ENCODE results near the gene CACTIN. TPM values are rescaled to one million over a fixed set of nuclear protein-coding genes. Genes with fewer than 3 reads are reported as not detected.
"Not testable (repeated sequence)": the region's sequence is repeated elsewhere in the genome, so short reads cannot be mapped to it uniquely, and the experiment has no call there.

CACTIN gene
- total and polyA plus RNA-seq, 5 donors from 2014 or later: 2.9 to 32.7 (median 9.1) TPM

- no peak for ATAC-seq (ENCODE audit: low read depth in 2 of 2)
- H3K9me3 Mint-ChIP-seq: peaks cover 0 to 1% (median 0%) of the 10 kb centered on the region in 7 donors
- Histone ChIP-seq H3K4me3 (ENCODE audit: low read depth, low read length) (no peak overlapping the region), H3K9me3 (ENCODE audit: control insufficient read depth in 2 of 2, low read length in 2 of 2) (no peaks in the 10 kb centered on the region), H3K27me3 (ENCODE audit: control insufficient read depth, insufficient read depth, low read length) (no peaks in the 10 kb centered on the region), H3K27ac (ENCODE audit: insufficient read depth, low read length, poor library complexity, severe bottlenecking) (no peak overlapping the region), H3K4me1 (ENCODE audit: control insufficient read depth, insufficient read depth, low read length, poor library complexity, severe bottlenecking) (peaks cover 10% of the 10 kb centered on the region), H3K36me3 (ENCODE audit: control insufficient read depth, insufficient read depth, low read length) (no peaks in the 10 kb centered on the region)
- H3K27ac Mint-ChIP-seq: no peak overlapping the region
- no peaks in the 10 kb centered on the region for H3K36me3 Mint-ChIP-seq
- no peak overlapping the region for H3K4me3 Mint-ChIP-seq
- DNase-seq: no peak
- H3K27me3 Mint-ChIP-seq: no peaks in the 10 kb centered on the region
- H3K4me1 Mint-ChIP-seq: no peaks in the 10 kb centered on the region
These were observed 37.2 kb downstream of the CACTIN start for GRCh38 chr19:3589439-3589838.

GRCh38 chr19:3586707-3587346 lies 39.8 kb downstream of the CACTIN start:
- ATAC-seq (ENCODE audit: low read depth in 2 of 2) (no peak), DNase-seq (no peak)
- Mint-ChIP-seq H3K9me3 (peaks cover 0 to 1% (median 0%) of the 10 kb centered on the region in 7 donors), H3K27me3 (peaks cover 3% of the 10 kb centered on the region), H3K27ac (no peak overlapping the region), H3K4me1 (no peaks in the 10 kb centered on the region), H3K36me3 (no peaks in the 10 kb centered on the region), H3K4me3 (no peak overlapping the region)
- no peak overlapping the region for H3K4me3 ChIP-seq (ENCODE audit: low read depth, low read length)
- no peak overlapping the region for H3K27ac ChIP-seq (ENCODE audit: insufficient read depth, low read length, poor library complexity, severe bottlenecking)
- H3K36me3 ChIP-seq (ENCODE audit: control insufficient read depth, insufficient read depth, low read length): no peaks in the 10 kb centered on the region
- H3K9me3 ChIP-seq (ENCODE audit: control insufficient read depth in 2 of 2, low read length in 2 of 2): no peaks in the 10 kb centered on the region
- H3K27me3 ChIP-seq (ENCODE audit: control insufficient read depth, insufficient read depth, low read length): no peaks in the 10 kb centered on the region
- H3K4me1 ChIP-seq (ENCODE audit: control insufficient read depth, insufficient read depth, low read length, poor library complexity, severe bottlenecking): peaks cover 10% of the 10 kb centered on the region

GRCh38 chr19:3586127-3586626 lies 40.4 kb downstream of the CACTIN start:
- H3K36me3 ChIP-seq (ENCODE audit: control insufficient read depth, insufficient read depth, low read length): no peaks in the 10 kb centered on the region
- H3K27me3 ChIP-seq (ENCODE audit: control insufficient read depth, insufficient read depth, low read length): no peaks in the 10 kb centered on the region
- ATAC-seq (ENCODE audit: low read depth in 2 of 2) (no peak), DNase-seq (peak in 1 of 3 donors; percentile 23)
- H3K27ac Mint-ChIP-seq: no peak overlapping the region
- H3K27ac ChIP-seq (ENCODE audit: insufficient read depth, low read length, poor library complexity, severe bottlenecking): no peak overlapping the region
- peak overlapping the region in 2 of 4 donors; percentile 22 to 54 for H3K4me3 Mint-ChIP-seq
- H3K4me3 ChIP-seq (ENCODE audit: low read depth, low read length): no peak overlapping the region
- H3K9me3 ChIP-seq (ENCODE audit: control insufficient read depth in 2 of 2, low read length in 2 of 2): no peaks in the 10 kb centered on the region
- no peaks in the 10 kb centered on the region for H3K36me3 Mint-ChIP-seq
- no peaks in the 10 kb centered on the region for H3K4me1 Mint-ChIP-seq
- H3K9me3 Mint-ChIP-seq: peaks cover 0 to 1% (median 0%) of the 10 kb centered on the region in 7 donors
- peaks cover 10% of the 10 kb centered on the region for H3K4me1 ChIP-seq (ENCODE audit: control insufficient read depth, insufficient read depth, low read length, poor library complexity, severe bottlenecking)
- peaks cover 4% of the 10 kb centered on the region for H3K27me3 Mint-ChIP-seq

GRCh38 chr19:3585301-3586126 lies 41.1 kb downstream of the CACTIN start, which contains the start of gene GIPC3:
Gene GIPC3 (plus strand): TSS chr19:3585478. CDS start chr19:3585598, 120 bp downstream.
- no peaks in the 10 kb centered on the region for H3K4me1 Mint-ChIP-seq
- Histone ChIP-seq H3K27me3 (ENCODE audit: control insufficient read depth, insufficient read depth, low read length) (no peaks in the 10 kb centered on the region), H3K27ac (ENCODE audit: insufficient read depth, low read length, poor library complexity, severe bottlenecking) (no peak within 1 kb of the TSS), H3K36me3 (ENCODE audit: control insufficient read depth, insufficient read depth, low read length) (no peaks in the 10 kb centered on the region), H3K4me1 (ENCODE audit: control insufficient read depth, insufficient read depth, low read length, poor library complexity, severe bottlenecking) (peaks cover 10% of the 10 kb centered on the region), H3K9me3 (ENCODE audit: control insufficient read depth in 2 of 2, low read length in 2 of 2) (no peaks in the 10 kb centered on the region), H3K4me3 (ENCODE audit: low read depth, low read length) (no peak within 1 kb of the TSS)
- H3K27ac Mint-ChIP-seq: no peak within 1 kb of the TSS
- peak within 1 kb of the TSS in 2 of 4 donors; percentile 22 to 54 for H3K4me3 Mint-ChIP-seq
- DNase-seq (no peak), ATAC-seq (ENCODE audit: low read depth in 2 of 2) (no peak)
- peaks cover 4% of the 10 kb centered on the region for H3K27me3 Mint-ChIP-seq
- H3K9me3 Mint-ChIP-seq: peaks cover 0 to 1% (median 0%) of the 10 kb centered on the region in 7 donors
- H3K36me3 Mint-ChIP-seq: no peaks in the 10 kb centered on the region

GRCh38 chr19:3584036-3584802 lies 42.4 kb downstream of the CACTIN start:
- H3K9me3 Mint-ChIP-seq; H3K9me3 ChIP-seq (ENCODE audit: control insufficient read depth in 2 of 2, low read length in 2 of 2); H3K27ac ChIP-seq (ENCODE audit: insufficient read depth, low read length, poor library complexity, severe bottlenecking); ATAC-seq (ENCODE audit: low read depth in 2 of 2); H3K36me3 Mint-ChIP-seq; H3K36me3 ChIP-seq (ENCODE audit: control insufficient read depth, insufficient read depth, low read length); H3K27me3 Mint-ChIP-seq; H3K4me1 Mint-ChIP-seq; H3K4me3 ChIP-seq (ENCODE audit: low read depth, low read length); H3K27ac Mint-ChIP-seq; H3K27me3 ChIP-seq (ENCODE audit: control insufficient read depth, insufficient read depth, low read length); DNase-seq; H3K4me1 ChIP-seq (ENCODE audit: control insufficient read depth, insufficient read depth, low read length, poor library complexity, severe bottlenecking); H3K4me3 Mint-ChIP-seq: not testable (repeated sequence)

GRCh38 chr19:3581792-3582191 lies 44.8 kb downstream of the CACTIN start:
- not testable (repeated sequence) for DNase-seq; H3K36me3 Mint-ChIP-seq; H3K4me3 ChIP-seq (ENCODE audit: low read depth, low read length); H3K27ac Mint-ChIP-seq; H3K9me3 Mint-ChIP-seq; H3K27me3 Mint-ChIP-seq; H3K27ac ChIP-seq (ENCODE audit: insufficient read depth, low read length, poor library complexity, severe bottlenecking); H3K4me1 ChIP-seq (ENCODE audit: control insufficient read depth, insufficient read depth, low read length, poor library complexity, severe bottlenecking); H3K27me3 ChIP-seq (ENCODE audit: control insufficient read depth, insufficient read depth, low read length); ATAC-seq (ENCODE audit: low read depth in 2 of 2); H3K4me1 Mint-ChIP-seq; H3K4me3 Mint-ChIP-seq; H3K36me3 ChIP-seq (ENCODE audit: control insufficient read depth, insufficient read depth, low read length); H3K9me3 ChIP-seq (ENCODE audit: control insufficient read depth in 2 of 2, low read length in 2 of 2)

GRCh38 chr19:3580156-3580934 lies 46.2 kb downstream of the CACTIN start:
- peaks cover 2% of the 10 kb centered on the region for H3K36me3 Mint-ChIP-seq
- peaks cover 4% of the 10 kb centered on the region for H3K27me3 Mint-ChIP-seq
- Histone ChIP-seq H3K4me3 (ENCODE audit: low read depth, low read length) (no peak overlapping the region), H3K36me3 (ENCODE audit: control insufficient read depth, insufficient read depth, low read length) (no peaks in the 10 kb centered on the region), H3K27me3 (ENCODE audit: control insufficient read depth, insufficient read depth, low read length) (no peaks in the 10 kb centered on the region), H3K27ac (ENCODE audit: insufficient read depth, low read length, poor library complexity, severe bottlenecking) (no peak overlapping the region), H3K4me1 (ENCODE audit: control insufficient read depth, insufficient read depth, low read length, poor library complexity, severe bottlenecking) (peaks cover 3% of the 10 kb centered on the region), H3K9me3 (ENCODE audit: control insufficient read depth in 2 of 2, low read length in 2 of 2) (no peaks in the 10 kb centered on the region)
- H3K9me3 Mint-ChIP-seq: no peaks in the 10 kb centered on the region
- DNase-seq (no peak), ATAC-seq (ENCODE audit: low read depth in 2 of 2) (no peak)
- peaks cover 0 to 1% (median under 1%) of the 10 kb centered on the region in 4 donors for H3K4me1 Mint-ChIP-seq
- H3K27ac Mint-ChIP-seq: no peak overlapping the region
- peak overlapping the region in 1 of 4 donors; percentile 71 for H3K4me3 Mint-ChIP-seq
